PFSK-1 (cell line): Measurements from ENCODE around the gene TRAPPC3L.

Experiments
- POLR2AphosphoS5 ChIP-seq: IDR thresholded peaks from 2 replicates; pipeline ENCODE4 v1.6.1; 2012; ENCODE audit warnings: low read depth, mild to moderate bottlenecking, control low read depth, low read length, moderate library complexity
- SIN3A ChIP-seq: IDR thresholded peaks from 2 replicates; pipeline ENCODE4 v1.6.1; 2012; ENCODE audit warnings: mild to moderate bottlenecking, low read length, moderate library complexity, borderline replicate concordance; ENCODE audit not compliant: insufficient read depth
- TAF1 ChIP-seq: IDR thresholded peaks from 2 replicates; pipeline ENCODE4 v1.6.1; 2012; ENCODE audit warnings: low read length, control low read depth, borderline replicate concordance; ENCODE audit not compliant: insufficient read depth

- TF ChIP-seq TAF1, result no peak
- TF ChIP-seq SIN3A, result no peak
- no peak for TF ChIP-seq POLR2AphosphoS5
These were observed 44.5 kb downstream of the TRAPPC3L start for GRCh38 chr6:116500969-116501433.
